SHP77 treated with DMSO at 0.1 percent for 48 hours (cell line): ENCODE data around the gene TRIM49.
"Not testable (repeated sequence)": the region's sequence is repeated elsewhere in the genome, so short reads cannot be mapped to it uniquely, and the experiment has no call there.

Experiments
- DNase-seq: peaks from one replicate; lab custom pipeline; 2025; lab: John Stamatoyannopoulos, UW

TRIM49 gene, protein sequence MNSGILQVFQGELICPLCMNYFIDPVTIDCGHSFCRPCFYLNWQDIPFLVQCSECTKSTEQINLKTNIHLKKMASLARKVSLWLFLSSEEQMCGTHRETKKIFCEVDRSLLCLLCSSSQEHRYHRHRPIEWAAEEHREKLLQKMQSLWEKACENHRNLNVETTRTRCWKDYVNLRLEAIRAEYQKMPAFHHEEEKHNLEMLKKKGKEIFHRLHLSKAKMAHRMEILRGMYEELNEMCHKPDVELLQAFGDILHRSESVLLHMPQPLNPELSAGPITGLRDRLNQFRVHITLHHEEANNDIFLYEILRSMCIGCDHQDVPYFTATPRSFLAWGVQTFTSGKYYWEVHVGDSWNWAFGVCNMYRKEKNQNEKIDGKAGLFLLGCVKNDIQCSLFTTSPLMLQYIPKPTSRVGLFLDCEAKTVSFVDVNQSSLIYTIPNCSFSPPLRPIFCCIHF

DNA sequence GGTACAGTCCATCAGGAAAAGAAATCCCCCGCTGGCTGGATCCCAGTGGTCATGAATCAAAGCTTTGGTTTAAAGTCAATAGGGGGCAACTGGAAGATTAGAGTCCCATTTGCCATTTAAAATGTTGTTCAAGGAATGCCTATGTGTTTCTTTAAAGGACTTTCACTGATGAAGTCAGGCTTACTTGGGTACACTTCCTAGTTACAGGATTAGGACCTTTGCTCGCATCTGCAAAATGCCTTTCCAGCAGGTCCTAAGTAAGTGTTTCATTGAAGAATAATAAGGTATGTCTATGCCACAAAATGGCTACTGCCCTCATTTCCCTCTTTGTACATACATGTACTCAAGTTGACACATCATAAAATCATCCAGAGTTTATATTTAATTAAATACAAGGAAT is at the start of gene TRIM49:
Gene TRIM49, minus strand, starts transcription at position 101 of the 400 bp plus-strand sequence. CDS start 4,106 bp downstream, outside the sequence.
- not testable (repeated sequence) for DNase-seq

DNA sequence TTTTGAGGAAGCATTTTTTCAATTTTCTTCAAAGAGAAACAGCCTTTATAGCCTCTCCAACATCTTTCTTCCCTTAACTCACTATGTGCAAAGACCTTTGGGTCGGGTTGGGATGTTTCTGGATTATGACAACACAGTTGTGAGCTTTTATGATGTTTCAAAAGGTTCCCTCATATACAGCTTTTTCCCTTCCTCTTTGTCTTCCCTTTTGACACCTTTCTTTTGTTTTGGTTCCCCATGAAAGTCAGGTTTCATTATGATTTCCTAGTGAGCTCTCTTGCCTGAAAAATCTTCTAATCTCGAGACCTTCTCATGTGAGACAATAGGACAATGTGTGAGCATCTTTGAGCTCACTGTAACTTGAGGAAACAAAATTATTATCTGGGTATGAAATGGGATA is 18.3 kb upstream of the TRIM49 start:
- DNase-seq = not testable (repeated sequence)

DNA sequence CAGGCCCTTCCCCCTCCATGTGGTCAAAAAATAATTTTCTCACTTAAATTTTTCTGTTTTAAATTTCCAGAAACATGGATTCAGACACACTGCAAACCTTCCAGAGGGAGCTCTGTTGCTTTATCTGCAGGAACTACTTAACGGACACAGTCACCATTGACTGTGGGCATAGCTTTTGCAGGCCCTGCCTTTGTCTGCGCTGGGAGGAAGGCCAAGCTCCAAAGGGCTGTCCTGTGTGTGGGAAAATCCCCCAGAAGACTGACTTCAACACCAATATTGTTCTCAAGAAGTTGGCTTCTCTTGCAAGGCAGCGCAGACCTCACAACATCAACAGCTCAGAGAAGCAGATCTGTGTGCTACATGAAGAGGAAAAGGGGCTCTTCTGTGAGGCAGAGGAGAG is 11.6 kb upstream of the TRIM49 start:
- DNase-seq = not testable (repeated sequence)

DNA sequence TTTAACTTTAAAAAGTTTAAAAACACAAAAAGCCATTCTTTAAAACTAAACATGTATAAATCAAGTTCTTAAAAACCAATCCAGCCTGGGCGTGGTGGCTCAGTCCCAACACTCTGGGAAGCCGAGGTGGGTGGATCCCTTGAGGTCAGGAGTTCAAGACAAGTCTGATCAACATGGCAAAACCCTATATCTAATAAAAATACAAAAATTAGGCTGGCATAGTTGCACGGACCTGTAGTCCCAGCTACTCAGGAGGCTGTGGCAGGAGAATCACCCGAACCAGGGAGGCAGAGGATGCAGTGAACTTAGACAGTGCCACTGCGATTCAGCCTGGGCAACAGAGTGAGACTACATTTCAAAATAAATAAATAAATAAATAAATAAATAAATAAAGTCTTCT is 5.2 kb upstream of the TRIM49 start:
- not testable (repeated sequence) for DNase-seq

DNA sequence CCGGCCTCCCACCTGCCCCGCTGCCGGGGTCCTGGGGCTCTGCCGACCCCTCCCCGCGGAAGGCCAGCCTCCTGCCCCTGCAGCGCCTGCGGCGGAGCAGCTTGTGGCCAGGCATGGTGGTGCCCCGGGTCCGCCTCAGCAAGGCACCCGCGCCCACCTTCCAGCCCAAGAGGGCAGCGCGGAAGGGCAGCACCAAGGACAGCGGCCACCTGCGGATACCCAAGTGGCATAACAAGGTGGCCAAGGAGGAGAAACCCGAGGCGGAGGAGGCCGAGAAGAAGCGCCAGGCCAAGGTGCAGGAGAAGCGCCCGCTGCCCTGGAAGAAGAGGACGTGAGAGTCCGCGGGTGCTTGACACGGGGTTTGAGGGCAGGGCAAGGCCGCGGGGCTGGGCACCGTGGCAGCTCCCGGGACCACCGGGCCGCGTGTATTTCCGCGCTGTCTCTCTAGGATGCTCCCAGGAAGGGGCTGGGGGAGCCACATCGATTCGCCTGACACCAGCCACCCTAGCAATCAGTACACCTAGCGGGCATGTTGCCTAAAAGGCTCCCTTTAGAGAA is 20.8 kb downstream of the TRIM49 start:
- DNase-seq = not testable (repeated sequence)

DNA sequence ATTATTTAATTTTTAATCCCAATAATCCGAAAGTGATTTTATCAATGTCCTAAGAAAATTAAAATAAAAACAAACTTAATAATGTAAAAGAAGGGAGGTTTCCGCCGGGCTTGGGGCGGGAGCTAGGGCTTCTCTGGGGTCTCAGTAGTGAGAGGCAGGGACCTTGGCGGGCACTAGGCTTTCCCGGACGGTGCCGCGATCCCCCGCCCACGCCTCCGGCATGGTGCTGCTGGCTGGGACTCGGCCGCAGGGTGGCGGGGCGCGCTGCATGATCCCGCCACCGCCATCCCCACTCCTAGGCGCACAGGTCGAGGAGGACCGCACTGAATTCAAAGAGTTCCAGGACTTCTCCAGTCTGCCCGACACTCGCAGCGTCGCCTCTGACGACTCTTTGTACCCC is 22.6 kb downstream of the TRIM49 start:
- not testable (repeated sequence) for DNase-seq

DNA sequence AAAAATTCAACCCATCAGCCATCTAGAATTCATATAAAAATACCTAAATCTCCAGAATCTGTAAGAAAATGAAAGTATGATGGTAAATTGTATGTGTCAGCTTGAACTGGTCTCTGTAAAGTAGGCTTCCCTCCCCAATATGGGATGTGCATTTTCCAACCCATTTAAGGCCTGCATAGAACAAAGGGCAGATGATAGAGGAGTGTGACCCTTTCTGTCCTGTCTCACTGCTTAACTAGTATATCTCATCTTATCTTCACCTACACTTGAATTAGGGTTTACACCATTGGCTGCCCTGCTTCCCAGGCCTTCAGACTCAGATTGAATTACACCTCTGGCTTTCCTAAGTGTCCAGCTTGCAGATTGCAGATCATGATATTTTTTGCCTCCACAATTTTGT is 57.6 kb downstream of the TRIM49 start:
- DNase-seq = not testable (repeated sequence)
